HepG2 (cell line): ENCODE results near the gene PTMA. TPM values are rescaled to one million over a fixed set of nuclear protein-coding genes. Genes with fewer than 3 reads are reported as not detected.

Experiments
- FOXO1 ChIP-seq: sonication (generic); formaldehyde crosslinking; IDR thresholded peaks from 2 replicates; pipeline ENCODE4 v1.4.0; 2020; ENCODE audit warnings: missing genetic modification reagents
- HDAC6 ChIP-seq: fragments of 200-600 bp; sonication (generic); IDR thresholded peaks from 2 replicates; pipeline ENCODE4 v1.7.0; 2017; ENCODE audit warnings: mild to moderate bottlenecking, antibody characterized with exemption, low read length, low read depth
- HNRNPK ChIP-seq: fragments of 200-400 bp; formaldehyde crosslinking; IDR thresholded peaks from 2 replicates; pipeline ENCODE4 v1.6.1; 2018; ENCODE audit warnings: low read length, low read depth, moderate library complexity, mild to moderate bottlenecking; ENCODE audit not compliant: poor library complexity, severe bottlenecking
- ZBTB20 ChIP-seq: sonication (generic); formaldehyde crosslinking; IDR thresholded peaks from 2 replicates; pipeline ENCODE4 v1.8.1; 2023; ENCODE audit warnings: missing genetic modification reagents, low read depth, mild to moderate bottlenecking, borderline replicate concordance
- ZNF282 ChIP-seq: fragments of 450-650 bp; IDR thresholded peaks from 2 replicates; pipeline ENCODE4 v1.6.1; 2018; ENCODE audit not compliant: partially characterized antibody
- ZNF598 ChIP-seq: sonication (generic); formaldehyde crosslinking; IDR thresholded peaks from 2 replicates; pipeline ENCODE4 v1.5.1; 2020; ENCODE audit warnings: mild to moderate bottlenecking, missing genetic modification reagents, borderline replicate concordance
- polyA plus RNA-seq, 8 experiments: library from polyadenylated mRNA; depleted of rRNA in 3 of 8; stranded (reverse) in 7 of 8; unstranded in 1 of 8; fragments of >200 nt; fragmentation: Illumina TruSeq in 4 of 8; extraction: Trizol in 4 of 8; gene quantifications; 2 replicates each; pipeline versions ENCODE4 v1.2.1 to v1.2.3, GENCODE V29; 2011 to 2016; ENCODE audit warnings: low read depth in 4 of 8, missing spikeins in 1 of 8, mixed read lengths in 1 of 8; ENCODE audit not compliant: insufficient read depth in 1 of 8
- total RNA-seq, 5 experiments: library from RNA; depleted of rRNA; stranded (reverse); fragments of >200 nt; fragmentation: Illumina TruSeq; extraction: Trizol; gene quantifications; 2 replicates each; pipeline ENCODE4 v1.2.3, GENCODE V29; 2016; ENCODE audit warnings: low read depth in 1 of 5
- TF ChIP-seq, protein P1 (sequence below): sonication (generic); formaldehyde crosslinking; IDR thresholded peaks from 2 replicates; pipeline ENCODE4 v1.4.0; 2020; ENCODE audit warnings: mild to moderate bottlenecking, missing genetic modification reagents
- TF ChIP-seq, protein P2 (sequence below): sonication (generic); formaldehyde crosslinking; IDR thresholded peaks from 2 replicates; pipeline ENCODE4 v1.4.0; 2020; ENCODE audit warnings: missing genetic modification reagents, borderline replicate concordance
- TF ChIP-seq, protein P3 (sequence below): sonication (generic); formaldehyde crosslinking; IDR thresholded peaks from 2 replicates; pipeline ENCODE4 v1.5.0; 2020; ENCODE audit warnings: mild to moderate bottlenecking, missing genetic modification reagents, borderline replicate concordance
- TF ChIP-seq, protein P4 (sequence below): IDR thresholded peaks from 2 replicates; pipeline ENCODE4 v1.6.1; 2016; ENCODE audit warnings: missing compliant biosample characterization, missing genetic modification reagents, borderline replicate concordance

Gene PTMA
- total and polyA plus RNA-seq, 2 of the 13 experiments (the other 11 are each of a cell fraction or from before 2014, with no cell fraction given), result 190 to 1,086 TPM

DNA sequence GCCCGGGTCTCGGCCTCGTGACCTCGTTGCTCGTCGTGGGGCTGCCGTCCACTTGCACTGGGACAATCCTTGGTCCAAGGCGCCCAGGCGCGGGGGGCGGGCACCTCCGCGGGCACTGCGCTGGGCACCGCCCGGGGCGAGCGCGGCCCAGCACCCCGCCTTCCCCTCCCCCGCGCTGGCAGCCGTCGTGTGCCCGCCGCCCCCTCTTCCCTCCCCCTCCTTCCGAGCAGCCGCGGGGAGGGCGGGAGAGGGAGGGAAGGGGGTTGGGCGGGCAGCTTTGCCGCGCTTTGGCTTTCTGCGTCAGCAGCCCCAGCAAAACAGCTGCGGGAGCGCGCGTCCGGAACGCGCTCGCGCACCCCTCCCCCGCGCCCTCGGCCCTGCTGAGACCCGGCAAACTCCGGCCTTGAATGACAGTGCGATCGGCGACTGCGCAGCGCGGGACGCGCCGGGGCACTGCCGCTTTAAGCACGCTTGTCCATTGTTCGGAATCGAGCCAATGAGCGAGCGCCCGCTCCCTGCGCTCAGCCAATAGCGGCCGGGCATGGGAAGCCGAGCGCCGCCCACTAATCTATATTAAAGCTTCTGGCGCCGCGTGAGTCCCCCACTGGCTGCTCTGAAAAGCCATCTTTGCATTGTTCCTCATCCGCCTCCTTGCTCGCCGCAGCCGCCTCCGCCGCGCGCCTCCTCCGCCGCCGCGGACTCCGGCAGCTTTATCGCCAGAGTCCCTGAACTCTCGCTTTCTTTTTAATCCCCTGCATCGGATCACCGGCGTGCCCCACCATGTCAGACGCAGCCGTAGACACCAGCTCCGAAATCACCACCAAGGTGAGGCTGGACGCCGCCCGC is at the start of gene PTMA (continued):
- TF ChIP-seq, protein P1, sequence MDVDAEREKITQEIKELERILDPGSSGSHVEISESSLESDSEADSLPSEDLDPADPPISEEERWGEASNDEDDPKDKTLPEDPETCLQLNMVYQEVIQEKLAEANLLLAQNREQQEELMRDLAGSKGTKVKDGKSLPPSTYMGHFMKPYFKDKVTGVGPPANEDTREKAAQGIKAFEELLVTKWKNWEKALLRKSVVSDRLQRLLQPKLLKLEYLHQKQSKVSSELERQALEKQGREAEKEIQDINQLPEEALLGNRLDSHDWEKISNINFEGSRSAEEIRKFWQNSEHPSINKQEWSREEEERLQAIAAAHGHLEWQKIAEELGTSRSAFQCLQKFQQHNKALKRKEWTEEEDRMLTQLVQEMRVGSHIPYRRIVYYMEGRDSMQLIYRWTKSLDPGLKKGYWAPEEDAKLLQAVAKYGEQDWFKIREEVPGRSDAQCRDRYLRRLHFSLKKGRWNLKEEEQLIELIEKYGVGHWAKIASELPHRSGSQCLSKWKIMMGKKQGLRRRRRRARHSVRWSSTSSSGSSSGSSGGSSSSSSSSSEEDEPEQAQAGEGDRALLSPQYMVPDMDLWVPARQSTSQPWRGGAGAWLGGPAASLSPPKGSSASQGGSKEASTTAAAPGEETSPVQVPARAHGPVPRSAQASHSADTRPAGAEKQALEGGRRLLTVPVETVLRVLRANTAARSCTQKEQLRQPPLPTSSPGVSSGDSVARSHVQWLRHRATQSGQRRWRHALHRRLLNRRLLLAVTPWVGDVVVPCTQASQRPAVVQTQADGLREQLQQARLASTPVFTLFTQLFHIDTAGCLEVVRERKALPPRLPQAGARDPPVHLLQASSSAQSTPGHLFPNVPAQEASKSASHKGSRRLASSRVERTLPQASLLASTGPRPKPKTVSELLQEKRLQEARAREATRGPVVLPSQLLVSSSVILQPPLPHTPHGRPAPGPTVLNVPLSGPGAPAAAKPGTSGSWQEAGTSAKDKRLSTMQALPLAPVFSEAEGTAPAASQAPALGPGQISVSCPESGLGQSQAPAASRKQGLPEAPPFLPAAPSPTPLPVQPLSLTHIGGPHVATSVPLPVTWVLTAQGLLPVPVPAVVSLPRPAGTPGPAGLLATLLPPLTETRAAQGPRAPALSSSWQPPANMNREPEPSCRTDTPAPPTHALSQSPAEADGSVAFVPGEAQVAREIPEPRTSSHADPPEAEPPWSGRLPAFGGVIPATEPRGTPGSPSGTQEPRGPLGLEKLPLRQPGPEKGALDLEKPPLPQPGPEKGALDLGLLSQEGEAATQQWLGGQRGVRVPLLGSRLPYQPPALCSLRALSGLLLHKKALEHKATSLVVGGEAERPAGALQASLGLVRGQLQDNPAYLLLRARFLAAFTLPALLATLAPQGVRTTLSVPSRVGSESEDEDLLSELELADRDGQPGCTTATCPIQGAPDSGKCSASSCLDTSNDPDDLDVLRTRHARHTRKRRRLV, result peak; percentile 79; the same call in 1 of the 2 replicates
- TF ChIP-seq, protein P2, sequence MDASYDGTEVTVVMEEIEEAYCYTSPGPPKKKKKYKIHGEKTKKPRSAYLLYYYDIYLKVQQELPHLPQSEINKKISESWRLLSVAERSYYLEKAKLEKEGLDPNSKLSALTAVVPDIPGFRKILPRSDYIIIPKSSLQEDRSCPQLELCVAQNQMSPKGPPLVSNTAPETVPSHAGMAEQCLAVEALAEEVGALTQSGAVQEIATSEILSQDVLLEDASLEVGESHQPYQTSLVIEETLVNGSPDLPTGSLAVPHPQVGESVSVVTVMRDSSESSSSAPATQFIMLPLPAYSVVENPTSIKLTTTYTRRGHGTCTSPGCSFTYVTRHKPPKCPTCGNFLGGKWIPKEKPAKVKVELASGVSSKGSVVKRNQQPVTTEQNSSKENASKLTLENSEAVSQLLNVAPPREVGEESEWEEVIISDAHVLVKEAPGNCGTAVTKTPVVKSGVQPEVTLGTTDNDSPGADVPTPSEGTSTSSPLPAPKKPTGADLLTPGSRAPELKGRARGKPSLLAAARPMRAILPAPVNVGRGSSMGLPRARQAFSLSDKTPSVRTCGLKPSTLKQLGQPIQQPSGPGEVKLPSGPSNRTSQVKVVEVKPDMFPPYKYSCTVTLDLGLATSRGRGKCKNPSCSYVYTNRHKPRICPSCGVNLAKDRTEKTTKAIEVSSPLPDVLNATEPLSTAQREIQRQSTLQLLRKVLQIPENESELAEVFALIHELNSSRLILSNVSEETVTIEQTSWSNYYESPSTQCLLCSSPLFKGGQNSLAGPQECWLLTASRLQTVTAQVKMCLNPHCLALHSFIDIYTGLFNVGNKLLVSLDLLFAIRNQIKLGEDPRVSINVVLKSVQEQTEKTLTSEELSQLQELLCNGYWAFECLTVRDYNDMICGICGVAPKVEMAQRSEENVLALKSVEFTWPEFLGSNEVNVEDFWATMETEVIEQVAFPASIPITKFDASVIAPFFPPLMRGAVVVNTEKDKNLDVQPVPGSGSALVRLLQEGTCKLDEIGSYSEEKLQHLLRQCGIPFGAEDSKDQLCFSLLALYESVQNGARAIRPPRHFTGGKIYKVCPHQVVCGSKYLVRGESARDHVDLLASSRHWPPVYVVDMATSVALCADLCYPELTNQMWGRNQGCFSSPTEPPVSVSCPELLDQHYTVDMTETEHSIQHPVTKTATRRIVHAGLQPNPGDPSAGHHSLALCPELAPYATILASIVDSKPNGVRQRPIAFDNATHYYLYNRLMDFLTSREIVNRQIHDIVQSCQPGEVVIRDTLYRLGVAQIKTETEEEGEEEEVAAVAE (CRISPR knock-in tag), result no peak
- no peak for TF ChIP-seq ZNF598 (CRISPR knock-in tag)
- TF ChIP-seq, protein P3, sequence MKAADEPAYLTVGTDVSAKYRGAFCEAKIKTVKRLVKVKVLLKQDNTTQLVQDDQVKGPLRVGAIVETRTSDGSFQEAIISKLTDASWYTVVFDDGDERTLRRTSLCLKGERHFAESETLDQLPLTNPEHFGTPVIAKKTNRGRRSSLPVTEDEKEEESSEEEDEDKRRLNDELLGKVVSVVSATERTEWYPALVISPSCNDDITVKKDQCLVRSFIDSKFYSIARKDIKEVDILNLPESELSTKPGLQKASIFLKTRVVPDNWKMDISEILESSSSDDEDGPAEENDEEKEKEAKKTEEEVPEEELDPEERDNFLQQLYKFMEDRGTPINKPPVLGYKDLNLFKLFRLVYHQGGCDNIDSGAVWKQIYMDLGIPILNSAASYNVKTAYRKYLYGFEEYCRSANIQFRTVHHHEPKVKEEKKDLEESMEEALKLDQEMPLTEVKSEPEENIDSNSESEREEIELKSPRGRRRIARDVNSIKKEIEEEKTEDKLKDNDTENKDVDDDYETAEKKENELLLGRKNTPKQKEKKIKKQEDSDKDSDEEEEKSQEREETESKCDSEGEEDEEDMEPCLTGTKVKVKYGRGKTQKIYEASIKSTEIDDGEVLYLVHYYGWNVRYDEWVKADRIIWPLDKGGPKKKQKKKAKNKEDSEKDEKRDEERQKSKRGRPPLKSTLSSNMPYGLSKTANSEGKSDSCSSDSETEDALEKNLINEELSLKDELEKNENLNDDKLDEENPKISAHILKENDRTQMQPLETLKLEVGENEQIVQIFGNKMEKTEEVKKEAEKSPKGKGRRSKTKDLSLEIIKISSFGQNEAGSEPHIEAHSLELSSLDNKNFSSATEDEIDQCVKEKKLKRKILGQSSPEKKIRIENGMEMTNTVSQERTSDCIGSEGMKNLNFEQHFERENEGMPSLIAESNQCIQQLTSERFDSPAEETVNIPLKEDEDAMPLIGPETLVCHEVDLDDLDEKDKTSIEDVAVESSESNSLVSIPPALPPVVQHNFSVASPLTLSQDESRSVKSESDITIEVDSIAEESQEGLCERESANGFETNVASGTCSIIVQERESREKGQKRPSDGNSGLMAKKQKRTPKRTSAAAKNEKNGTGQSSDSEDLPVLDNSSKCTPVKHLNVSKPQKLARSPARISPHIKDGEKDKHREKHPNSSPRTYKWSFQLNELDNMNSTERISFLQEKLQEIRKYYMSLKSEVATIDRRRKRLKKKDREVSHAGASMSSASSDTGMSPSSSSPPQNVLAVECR (CRISPR knock-in tag), result peak; percentile 70
- peak; percentile 68 for TF ChIP-seq FOXO1 (CRISPR knock-in tag)
- TF ChIP-seq HNRNPK, result peak; percentile 95
- no peak for TF ChIP-seq ZNF282
- TF ChIP-seq, protein P4, sequence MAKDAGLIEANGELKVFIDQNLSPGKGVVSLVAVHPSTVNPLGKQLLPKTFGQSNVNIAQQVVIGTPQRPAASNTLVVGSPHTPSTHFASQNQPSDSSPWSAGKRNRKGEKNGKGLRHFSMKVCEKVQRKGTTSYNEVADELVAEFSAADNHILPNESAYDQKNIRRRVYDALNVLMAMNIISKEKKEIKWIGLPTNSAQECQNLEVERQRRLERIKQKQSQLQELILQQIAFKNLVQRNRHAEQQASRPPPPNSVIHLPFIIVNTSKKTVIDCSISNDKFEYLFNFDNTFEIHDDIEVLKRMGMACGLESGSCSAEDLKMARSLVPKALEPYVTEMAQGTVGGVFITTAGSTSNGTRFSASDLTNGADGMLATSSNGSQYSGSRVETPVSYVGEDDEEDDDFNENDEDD (CRISPR knock-in tag), result peak; percentile 90; the same call in 1 of the 2 replicates
- TF ChIP-seq HDAC6, result peak; percentile 67; the same call in 1 of the 2 replicates
- no peak; the same call in 1 of the 2 replicates for TF ChIP-seq ZBTB20 (CRISPR knock-in tag)
